Measurements from ENCODE around the gene MKRN2.

MKRN2 gene

GRCh38 chr3:12574131-12574530 is 17.2 kb downstream of the MKRN2 start:
- TF ChIP-seq CTCF (IDR thresholded peaks at IDR 0.05) = no peak

DNA sequence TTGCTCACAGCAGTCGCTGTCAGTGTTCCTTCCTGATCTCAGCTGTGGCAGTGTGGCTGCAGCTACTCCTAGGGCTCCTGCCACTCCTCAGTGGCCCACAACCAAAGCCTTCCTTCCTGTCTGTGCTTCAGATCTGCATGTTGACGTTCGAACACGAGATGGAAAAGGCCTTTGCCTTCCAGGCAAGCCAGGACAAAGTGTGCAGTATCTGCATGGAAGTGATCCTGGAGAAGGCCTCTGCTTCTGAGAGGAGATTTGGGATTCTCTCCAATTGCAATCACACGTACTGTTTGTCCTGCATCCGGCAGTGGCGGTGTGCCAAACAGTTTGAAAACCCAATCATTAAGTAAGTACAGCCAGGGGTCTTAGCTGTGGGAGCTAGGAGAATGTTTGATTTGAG is 17.8 kb downstream of the MKRN2 start:
- TF ChIP-seq CTCF (IDR thresholded peaks at IDR 0.05) = no peak

- TF ChIP-seq CTCF (IDR thresholded peaks at IDR 0.05) = no peak
Observed at GRCh38 chr3:12577379-12577778, 20.5 kb downstream of the MKRN2 start.

- TF ChIP-seq CTCF (IDR thresholded peaks at IDR 0.05) = no peak
Observed at GRCh38 chr3:12578742-12579141, 21.9 kb downstream of the MKRN2 start.

DNA sequence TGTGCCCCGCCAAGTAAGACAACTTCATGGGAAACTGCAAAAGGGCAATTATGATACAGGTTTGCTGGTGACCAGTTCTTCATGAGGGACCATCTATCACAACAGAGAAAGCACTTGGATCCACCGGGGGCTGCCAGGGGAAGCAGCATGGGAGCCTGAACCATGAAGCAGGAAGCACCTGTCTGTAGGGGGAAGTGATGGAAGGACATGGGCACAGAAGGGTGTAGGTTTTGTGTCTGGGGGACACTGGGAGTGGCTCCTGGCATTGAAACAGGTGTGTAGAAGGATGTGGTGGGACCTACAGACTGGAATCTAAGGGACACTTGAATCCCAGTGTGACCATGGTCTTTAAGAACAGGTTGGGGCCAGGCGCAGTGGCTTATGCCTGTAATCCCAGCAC is 22.6 kb downstream of the MKRN2 start:
- no peak for TF ChIP-seq CTCF (IDR thresholded peaks at IDR 0.05)

- no peak for TF ChIP-seq CTCF (IDR thresholded peaks at IDR 0.05)
Observed at GRCh38 chr3:12579905-12580304, 23.0 kb downstream of the MKRN2 start.

DNA sequence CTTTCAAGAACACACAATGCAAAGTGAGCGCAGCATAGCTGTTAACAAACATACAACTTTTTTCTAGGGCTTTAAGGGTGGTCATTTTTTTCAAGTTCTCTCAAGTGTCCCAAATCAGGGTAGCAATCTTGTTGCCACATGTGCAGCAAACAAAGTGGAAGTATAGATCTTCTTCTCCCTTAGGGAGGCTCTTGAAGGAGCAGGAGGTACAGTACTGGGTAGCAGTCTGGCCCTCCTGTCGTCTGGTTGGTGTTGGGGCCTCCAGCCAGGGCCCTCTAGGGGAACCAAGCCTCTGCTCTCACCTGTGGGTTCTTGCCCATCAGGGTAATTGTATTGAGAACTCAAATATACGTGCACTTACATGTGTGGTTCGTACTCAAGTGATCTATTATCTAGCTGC is 25.8 kb downstream of the MKRN2 start:
- TF ChIP-seq CTCF (IDR thresholded peaks at IDR 0.05) = no peak

DNA sequence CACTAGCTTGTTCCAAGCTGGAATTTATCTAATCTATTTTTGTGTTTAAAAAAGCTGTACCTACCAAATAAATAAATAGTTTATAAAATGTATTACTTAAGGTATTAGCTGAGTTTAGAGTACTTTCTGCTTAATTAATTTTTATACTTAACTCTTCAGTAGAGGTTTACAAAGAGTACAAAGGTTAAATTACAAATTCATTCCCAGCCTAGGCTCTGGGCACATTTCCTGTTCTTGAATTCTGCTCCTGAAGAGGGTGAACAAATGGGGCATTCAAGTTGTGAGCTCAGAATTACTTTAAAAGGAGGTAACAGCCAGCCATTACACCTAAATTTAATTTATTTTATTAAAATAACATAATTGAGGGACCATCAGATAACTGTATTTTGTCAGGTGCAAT is 26.4 kb downstream of the MKRN2 start:
- no peak for TF ChIP-seq CTCF (IDR thresholded peaks at IDR 0.05)
